GM10847 (cell line): Measurements from ENCODE around the gene TMEM181.

Experiments used
- POLR2A ChIP-seq: IDR thresholded peaks from 2 replicates; pipeline ENCODE4 v1.6.1; 2011; ENCODE audit not compliant: insufficient read length; ENCODE audit errors: extremely low read depth

TMEM181 gene

GRCh38 chr6:158649289-158650143 lies 89.6 kb downstream of the TMEM181 start, which contains the start of gene SYTL3:
SYTL3 (plus strand) TSS chr6:158650054; CDS start chr6:158663269, 13,215 bp downstream.
- TF ChIP-seq POLR2A, result peak; percentile 15

- no peak for TF ChIP-seq POLR2A
Observed at GRCh38 chr6:158653577-158654354, 93.9 kb downstream of the TMEM181 start.

- no peak for TF ChIP-seq POLR2A
Observed at GRCh38 chr6:158654498-158654897, 94.6 kb downstream of the TMEM181 start.

DNA sequence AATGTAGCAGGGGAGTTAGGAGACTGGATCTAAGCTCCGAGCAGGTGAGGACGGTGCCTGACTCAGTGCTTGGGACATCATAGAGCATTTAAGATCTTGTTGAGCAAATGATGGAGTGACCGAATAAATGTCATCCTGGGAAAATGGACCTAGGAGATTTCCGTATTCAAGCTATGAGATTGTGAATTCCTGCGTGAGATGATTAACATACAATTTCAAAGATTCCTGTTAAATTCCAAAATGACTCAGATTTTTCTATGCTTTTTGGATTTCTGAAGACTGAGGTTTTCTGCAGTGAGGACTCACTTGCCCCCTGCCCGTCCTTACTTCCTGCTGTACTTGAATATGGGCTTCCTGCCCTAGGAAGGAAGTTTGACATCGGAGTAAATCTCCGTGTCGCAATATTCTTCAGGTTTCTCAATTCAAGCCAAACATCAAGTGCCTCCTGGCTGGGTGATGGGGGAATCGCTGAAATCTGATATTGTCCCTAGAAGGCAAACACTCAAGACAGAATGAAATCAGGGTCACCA lies 95.1 kb downstream of the TMEM181 start:
- TF ChIP-seq POLR2A, result no peak

GRCh38 chr6:158655569-158656450 lies 95.9 kb downstream of the TMEM181 start:
- TF ChIP-seq POLR2A, result no peak

GRCh38 chr6:158660333-158660754 lies 100.5 kb downstream of the TMEM181 start:
- no peak for TF ChIP-seq POLR2A

DNA sequence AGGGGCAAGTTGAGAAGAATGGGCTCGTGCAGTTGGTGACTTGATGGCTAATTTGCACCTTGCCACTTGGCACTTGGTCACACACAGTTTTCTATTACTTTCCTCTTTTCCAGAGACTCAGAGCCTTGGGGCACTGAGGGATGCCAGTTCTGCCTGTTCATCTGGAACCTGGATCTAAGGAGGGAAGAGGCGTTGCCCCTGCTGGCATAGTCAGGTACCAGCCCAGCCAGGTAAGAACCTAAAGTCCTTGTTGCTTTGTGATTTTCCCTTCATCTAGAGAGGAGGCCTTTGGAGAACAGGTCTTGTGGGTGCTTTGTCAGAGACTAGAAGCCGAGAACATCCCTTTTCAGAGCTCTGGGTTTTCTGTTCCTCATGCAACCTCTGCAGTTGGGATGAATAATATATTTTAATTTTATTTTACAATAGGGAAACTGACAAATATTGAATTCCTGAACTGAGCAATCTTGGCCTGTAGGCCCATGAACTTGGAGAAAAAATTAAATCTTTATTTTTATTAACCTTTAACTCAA lies 101.3 kb downstream of the TMEM181 start:
- TF ChIP-seq POLR2A, result no peak

- no peak for TF ChIP-seq POLR2A
Observed at GRCh38 chr6:158662607-158662953, 102.7 kb downstream of the TMEM181 start.

DNA sequence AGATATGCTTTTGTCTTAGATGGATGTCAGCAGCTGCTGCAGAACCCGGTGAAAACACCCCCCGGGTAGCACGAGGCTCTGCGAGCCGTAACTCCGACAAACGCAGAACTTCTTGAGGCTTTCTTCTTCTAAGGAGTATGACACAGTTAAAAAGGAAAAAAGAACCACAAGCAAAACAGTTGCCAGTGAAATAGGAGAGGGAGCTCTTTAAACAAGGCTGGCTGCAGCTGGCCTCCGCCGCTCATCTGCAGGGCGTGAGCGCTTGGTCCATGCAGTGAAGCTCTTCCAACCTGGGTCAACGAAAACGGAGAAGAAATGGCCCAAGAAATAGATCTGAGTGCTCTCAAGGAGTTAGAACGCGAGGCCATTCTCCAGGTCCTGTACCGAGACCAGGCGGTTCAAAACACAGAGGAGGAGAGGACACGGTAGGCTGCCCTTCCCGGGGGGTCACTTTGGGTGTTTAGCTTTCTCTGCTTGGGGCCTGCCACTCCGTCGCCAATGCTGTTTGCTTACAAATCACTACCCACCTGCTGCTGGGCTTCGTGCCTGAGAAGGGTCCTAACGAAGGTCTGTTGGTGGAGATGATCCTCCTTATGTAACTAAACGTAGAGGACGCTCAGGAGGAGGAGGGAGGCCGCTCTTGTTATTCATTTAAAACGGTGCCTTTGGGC lies 103.2 kb downstream of the TMEM181 start:
- TF ChIP-seq POLR2A, result no peak

DNA sequence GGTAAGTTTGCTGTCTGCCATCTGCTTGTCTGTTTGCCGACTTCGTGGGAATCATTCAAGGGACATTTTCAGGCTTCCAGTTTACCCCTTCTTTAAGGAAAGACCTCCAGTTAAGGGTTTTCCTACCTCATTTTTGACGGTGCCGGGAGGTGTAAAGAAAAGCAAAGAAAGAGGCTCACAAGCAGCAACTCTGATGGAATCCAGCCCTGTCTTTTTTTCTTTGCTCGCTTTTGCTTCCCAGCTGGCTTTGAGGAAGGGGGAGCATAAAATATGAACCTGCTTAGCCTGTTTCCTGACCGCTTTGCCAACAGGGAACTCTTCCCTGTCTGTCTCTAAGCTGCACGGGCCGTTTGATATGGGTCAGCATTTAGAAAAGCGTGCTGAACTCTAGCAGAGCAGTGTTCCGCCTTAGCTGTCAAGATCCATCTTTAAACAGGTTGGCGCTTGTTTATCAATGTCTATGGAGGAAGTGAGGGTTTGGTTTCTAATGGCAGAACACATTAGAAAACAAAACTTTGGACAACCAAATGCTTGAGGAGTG lies 103.8 kb downstream of the TMEM181 start:
- no peak for TF ChIP-seq POLR2A

GRCh38 chr6:158665332-158665731 lies 105.4 kb downstream of the TMEM181 start:
- TF ChIP-seq POLR2A, result no peak

DNA sequence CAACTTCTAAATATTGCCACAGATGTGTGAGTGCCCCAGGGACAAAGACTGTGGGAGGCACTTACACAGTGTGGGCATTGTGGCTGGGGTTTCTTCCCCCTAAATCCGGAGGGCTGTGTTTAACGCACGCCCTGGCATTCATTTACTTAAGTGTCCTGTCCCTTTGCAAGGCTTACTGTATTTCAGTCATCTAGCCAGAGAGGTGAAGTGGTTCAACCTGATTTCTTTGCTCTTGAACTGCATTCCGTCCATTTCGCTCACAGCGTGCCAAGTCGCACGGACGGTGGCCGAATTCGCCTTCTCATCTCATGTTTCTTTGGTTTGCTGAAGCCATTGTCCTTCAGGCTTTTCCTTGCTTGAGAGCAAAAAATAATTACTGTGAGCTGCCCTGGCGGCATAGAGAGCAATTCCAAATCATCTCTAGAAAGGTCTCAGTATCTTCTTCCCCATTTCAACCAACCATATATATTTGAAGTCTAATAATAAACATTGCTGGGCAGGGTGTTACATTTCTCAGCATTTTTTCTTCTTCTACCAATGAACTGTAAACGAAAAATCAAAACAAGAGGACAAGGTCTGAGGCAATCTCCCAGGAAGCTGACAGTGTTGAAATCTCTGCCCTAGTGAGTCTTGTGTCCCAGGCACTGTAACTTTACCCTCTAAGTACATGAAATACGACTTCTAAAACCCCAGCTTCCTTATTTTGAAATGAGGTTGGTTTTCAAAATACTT lies 106.9 kb downstream of the TMEM181 start:
- no peak for TF ChIP-seq POLR2A

- no peak for TF ChIP-seq POLR2A
Observed at GRCh38 chr6:158667360-158667981, 107.6 kb downstream of the TMEM181 start.
